GM18520 (cell line): ENCODE data around the gene DPAGT1.
"Not testable (repeated sequence)": the region's sequence is repeated elsewhere in the genome, so short reads cannot be mapped to it uniquely, and the experiment has no call there.

Source experiments
- ATAC-seq: cut with Tn5 transposase; IDR thresholded peaks from one replicate; pipeline ENCODE4 v1.9.1; 2021; ENCODE audit not compliant: unreplicated experiment

Gene DPAGT1

GRCh38 chr11:119116235-119116594, 14.6 kb upstream of the DPAGT1 start:
- ATAC-seq = no peak

DNA sequence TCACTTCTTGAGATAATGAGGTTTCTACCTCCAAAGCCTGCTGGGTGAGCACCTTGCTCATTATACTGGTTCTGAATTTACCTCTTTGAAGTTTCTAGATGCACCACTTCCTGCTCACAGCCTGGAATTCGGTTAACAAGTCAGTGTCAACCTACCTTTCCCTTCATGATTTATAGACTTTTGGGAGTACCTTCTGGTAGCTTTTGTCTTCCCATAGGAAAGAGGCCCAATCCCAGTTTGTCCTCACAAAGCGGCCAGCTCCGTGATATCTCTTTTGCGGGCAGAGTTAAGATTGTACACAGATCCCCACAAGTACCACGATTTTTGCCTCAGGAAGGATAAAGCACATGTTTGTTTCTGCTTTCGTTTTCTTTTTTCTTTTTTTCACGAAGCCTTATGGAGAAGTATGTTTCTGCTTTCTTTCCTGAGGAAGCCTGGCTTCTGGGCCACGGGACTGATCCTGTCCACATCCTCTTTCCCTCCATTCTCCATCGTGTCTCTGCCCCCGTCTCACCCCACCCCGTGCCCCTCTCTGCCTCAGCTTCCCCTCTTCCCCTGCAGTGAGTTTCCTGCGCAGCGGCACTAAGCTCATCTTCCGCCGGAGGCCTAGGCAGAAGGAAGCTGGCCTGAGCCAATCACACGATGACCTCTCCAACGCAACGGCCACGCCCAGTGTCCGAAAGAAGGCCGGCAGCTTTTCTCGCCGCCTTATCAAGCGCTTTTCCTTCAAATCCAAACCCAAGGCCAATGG, 14.0 kb upstream of the DPAGT1 start:
- ATAC-seq = no peak

GRCh38 chr11:119114351-119114750, 12.7 kb upstream of the DPAGT1 start:
- no peak for ATAC-seq

DNA sequence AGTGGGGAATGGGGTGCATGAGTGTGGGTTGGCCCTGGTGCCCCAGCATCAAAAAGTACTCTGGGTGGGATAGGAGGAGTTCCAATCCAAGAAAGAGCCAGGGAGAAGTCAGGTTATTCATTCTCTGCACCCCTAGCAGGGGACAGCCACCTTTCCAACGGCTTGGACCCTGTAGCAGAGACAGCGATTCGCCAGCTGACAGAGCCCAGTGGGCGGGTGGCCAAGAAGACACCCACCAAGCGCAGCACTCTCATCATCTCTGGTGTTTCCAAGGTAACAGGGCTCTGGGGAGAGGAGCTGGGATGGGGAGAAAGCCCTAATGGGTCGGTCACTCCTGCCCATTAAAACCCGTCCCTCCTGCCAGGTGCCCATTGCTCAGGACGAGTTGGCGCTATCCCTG, 12.1 kb upstream of the DPAGT1 start:
- no peak for ATAC-seq

DNA sequence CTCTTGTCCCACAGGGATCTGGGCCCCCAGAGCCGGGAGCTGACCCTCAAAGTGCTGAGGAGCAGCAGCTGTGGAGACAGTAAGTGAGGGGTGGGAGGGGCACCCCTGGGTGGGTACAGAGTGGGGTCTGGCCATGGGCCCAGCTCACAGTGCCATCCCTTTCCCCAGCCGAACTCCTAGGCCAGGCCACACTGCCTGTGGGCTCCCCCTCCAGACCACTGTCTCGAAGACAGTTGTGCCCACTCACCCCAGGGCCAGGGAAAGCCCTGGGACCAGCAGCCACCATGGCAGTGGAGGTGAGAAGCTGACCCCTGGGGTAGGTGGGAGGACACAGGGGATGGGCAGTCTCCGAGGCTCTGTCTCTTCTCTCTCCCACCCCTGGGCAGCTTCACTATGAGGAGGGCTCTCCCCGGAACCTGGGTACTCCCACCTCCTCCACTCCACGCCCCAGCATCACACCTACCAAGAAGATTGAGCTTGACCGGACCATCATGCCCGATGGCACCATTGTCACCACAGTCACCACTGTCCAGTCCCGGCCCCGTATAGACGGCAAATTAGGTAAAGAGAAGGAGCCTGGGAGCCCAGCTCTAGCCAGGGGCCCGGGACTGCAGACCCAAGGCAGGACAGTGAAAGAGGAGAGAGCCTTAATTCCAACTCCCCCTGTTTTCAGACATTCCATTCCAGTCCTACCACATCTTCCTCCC, 10.8 kb upstream of the DPAGT1 start:
- no peak for ATAC-seq

DNA sequence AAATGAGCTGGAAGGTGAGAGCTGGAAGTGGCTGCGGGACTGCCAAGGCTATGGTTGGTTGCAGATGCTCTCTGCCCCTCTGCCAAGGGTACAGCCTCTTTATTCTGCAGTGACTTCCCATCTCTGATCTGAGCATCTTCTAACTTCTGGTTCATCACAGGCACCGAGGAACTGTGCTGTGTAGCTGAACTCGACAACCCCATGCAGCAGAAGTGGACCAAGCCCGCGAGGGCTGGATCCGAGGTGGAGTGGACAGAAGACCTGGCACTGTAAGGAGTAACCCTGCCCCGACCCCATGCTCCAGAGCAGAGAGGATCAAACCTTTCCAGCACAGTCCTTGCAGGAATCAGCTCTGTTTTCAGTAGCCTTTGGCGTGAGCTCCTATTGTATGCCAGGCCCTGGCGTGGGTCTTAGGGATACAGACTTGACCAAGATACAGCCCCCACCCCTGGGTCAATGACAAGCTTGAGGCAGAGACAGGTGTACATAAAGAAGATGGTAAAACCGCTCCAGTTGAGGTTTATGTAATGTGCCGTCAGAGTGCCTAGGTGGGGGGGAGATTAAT, 9.8 kb upstream of the DPAGT1 start:
- ATAC-seq = no peak

GRCh38 chr11:119110439-119110838, 8.8 kb upstream of the DPAGT1 start:
- no peak for ATAC-seq

DNA sequence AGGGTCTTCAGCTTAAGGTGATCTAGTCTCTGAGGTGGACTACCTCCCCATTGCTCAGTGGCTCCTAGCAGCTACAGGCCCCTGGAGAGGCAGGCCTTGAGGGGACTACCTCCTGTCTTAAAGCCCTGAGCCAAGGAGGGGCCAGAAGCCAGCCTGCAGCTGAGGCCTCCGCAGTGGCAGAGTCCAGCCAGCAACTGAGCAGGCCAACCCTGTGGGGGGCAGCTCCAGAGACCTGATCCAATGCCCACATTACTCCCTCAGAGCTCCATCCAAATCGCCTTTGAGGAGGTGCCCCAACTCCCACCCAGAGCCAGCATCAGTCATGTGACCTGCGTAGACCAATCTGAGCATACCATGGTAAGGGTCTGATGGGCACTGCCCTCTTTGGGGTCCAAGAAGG, 8.2 kb upstream of the DPAGT1 start:
- no peak for ATAC-seq

GRCh38 chr11:119108857-119109221, 7.2 kb upstream of the DPAGT1 start:
- ATAC-seq = no peak

DNA sequence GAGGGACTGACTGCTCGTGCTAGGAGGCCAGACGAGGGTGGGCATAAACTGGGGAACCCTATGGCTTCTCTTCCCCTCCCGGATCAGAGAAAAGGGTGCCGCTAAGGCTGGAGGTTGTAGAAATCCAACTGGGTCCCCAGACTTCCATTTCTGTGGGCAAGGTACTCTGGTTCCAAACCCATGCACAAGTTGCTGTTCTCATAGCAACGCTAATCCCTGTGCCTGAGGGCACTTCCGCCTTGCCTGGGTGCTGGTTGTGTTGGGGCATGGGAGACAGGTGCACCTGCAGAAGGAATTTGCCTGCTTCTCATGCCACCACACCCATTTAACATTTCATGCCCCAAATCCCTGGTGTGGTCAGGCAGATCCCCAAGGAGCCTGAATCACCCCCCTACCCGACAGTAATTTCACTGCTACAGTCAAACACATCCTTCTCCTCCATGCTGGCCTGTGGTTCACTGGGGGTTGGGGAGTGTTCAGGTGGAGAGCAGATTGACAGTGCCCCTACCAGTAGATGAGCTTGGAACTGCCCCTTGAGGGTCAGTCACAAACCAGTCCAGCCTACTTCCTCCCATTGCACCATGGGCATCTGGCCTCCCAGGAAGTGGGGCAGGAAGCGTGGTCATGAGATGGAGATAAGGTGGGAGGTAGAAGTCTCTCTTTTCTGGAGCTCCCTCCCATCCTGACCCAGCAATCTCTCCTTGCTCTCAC, 6.6 kb upstream of the DPAGT1 start:
- no peak for ATAC-seq

DNA sequence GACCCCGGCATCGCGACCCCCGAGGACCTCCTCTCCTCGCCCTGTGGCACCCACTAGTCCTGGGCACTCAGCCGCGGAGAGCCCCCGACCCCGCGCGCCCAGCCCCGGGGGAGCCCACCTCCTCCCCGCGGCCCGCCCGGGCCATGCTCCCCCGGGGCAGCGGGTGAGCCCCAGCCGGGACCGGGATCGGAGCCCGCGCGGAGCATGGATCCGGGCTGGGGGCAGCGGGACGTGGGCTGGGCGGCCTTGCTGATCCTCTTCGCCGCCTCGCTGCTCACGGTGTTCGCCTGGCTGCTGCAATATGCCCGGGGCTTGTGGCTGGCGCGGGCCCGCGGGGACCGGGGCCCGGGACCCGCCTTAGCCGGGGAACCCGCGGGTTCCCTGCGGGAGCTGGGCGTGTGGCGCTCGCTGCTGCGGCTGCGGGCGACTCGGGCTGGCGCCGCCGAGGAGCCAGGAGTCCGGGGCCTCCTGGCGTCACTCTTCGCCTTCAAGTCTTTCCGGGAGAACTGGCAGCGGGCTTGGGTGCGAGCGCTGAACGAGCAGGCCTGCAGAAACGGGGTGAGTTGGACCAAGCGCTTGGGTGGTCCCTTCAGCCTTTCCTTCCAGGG, 6.0 kb upstream of the DPAGT1 start:
- ATAC-seq = peak; percentile 4

- ATAC-seq = peak; percentile 60
Measured at GRCh38 chr11:119106564-119107537, 5.2 kb upstream of the DPAGT1 start, which contains the start of gene C2CD2L. Gene C2CD2L (plus strand): TSS chr11:119107344. CDS start chr11:119107742, 398 bp downstream.

DNA sequence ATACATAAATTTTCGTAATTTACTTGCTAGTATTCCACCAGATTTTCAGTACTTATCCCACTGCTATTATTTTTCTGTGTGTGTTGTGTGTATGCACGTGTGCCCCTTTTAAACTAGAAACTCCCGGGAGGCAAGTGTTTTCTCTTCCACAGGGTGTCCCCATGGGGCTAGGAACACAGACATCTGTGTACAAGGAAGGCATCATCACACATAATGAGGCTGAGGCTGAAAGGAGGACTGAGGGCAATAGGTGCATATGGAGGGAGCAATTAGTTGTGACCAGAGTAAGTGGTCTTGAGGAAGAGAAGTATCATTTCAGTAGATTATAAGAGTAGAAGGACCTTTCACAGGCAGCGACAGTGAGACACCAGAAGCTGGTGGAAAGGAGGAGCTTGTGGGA, 2.1 kb upstream of the DPAGT1 start:
- no peak for ATAC-seq

DNA sequence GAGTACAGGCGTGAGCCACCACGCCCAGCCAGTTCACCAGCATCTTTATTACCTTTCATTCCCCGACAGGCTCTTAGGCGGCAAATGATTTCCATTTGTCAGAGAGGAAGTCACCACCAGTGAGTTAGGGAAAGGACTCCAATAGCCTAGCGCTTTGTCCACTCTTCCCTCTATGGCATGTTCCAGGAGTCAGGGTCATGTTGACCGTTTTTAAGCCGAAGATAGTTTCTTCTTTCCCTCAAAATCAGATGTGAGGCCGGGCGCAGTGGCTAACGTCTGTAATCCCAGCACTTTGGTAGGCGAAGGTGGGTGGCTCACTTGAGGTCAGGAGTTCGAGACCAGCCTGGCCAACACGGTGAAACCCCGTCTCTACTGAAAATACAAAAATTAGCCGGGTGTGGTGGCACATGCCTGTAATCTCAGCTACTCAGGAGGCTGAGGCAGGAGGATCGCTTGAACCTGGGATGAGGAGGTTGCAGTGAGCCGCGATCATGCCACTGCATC, 1.6 kb upstream of the DPAGT1 start:
- not testable (repeated sequence) for ATAC-seq

- no peak for ATAC-seq
Measured at GRCh38 chr11:119100994-119101758, 477 bp downstream of the DPAGT1 start.

- ATAC-seq = no peak
Measured at GRCh38 chr11:119100246-119100970, 1.2 kb downstream of the DPAGT1 start.

- ATAC-seq = no peak
Measured at GRCh38 chr11:119099711-119100110, 1.9 kb downstream of the DPAGT1 start.

DNA sequence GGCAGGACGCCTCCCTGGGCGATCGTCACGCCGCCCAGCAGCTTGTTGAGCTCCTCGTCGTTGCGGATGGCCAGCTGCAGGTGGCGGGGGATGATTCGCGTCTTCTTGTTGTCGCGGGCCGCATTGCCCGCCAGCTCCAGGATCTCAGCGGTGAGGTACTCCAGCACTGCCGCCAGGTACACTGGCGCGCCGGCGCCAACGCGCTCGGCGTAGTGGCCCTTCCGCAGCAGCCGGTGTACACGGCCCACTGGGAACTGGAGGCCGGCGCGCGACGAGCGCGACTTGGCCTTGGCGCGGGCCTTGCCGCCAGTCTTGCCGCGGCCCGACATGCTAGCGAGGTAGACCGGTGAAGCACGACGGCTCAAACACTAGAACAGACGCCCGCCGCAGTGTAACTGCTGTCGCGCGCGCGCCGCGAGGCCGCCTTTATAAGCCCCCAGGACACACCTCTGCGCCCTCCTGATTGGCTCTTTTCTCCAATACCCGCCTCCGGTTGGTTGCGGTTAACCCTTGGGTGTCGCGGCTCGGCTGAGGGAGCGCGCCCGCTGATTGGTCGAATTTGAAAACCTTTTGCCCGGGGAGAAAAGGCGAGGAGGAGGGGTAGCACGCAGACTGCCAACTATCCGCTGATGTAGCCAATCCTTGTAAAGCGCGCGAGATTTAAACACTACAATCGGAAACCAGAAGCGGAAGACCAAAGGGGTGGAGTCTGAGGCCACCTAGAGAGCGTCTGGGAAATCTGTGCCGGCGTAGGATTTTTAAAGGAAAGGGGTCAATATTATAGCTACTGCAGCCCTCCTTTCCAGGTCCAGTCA, 6.4 kb downstream of the DPAGT1 start:
- peak; percentile 57 for ATAC-seq
